GM04503 (cell line): ENCODE measurements around the gene BBOF1.

Experiments
- DNase-seq: peaks from one replicate; pipeline ENCODE4 v3.0.0-alpha.2; 2012; ENCODE audit warnings: low read depth

BBOF1 gene

DNA sequence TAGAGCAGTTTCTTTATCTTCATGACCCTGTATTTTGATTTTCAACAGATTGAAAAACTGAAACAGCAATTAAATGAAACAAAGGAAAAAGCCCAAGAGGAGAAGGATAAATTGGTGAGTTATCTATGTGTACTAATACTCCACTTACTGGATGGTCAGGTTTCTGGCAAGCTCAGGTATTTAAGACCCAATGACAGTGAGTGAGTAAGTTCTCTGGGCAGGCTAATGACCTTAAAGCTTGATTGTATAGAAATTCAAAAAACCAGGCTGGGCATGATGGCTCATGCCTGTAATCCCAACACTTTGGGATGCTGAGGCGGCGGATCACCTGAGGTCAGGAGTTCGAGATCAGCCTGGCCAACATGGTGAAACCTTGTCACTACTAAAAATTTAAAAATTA is 10.0 kb downstream of the BBOF1 start:
- DNase-seq, result no peak

DNA sequence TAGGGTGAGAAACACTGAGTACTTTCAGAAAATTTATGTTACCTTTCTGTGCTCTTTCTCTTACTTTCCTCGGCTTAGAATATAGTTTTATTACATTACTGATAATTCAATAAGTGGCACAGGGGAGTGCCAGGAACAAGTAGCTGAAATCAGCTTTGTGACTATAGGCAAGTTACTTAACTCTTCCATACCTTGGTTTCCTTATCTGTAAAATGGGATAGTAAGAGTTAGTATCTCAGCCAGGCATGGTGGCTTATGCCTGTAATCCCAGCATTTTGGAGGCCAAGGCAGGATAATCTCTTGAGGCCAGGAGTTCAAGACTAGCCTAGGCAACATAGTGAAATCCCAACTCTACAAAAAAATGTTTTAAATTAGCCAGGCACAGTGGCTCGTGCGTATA is 15.4 kb downstream of the BBOF1 start:
- no peak for DNase-seq

DNA sequence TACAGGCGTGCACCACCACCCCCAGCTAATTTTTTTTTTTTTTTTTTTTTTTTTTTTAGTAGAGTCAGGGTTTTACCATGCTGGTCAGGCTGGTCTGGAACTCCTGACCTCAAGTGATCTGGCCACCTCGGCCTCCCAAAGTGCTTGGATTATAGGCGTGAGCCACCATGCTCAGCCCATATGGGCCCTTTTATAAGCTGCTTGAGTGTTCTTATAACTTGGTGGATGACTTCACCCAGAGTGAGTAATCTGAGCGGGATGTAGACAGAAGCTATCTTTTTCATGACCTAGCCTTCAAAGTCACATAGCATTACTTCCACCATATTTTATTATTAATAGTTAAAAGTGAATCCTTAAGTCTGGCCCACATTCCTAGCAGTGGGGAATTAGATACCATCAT is 16.4 kb downstream of the BBOF1 start:
- DNase-seq, result peak; percentile 12

DNA sequence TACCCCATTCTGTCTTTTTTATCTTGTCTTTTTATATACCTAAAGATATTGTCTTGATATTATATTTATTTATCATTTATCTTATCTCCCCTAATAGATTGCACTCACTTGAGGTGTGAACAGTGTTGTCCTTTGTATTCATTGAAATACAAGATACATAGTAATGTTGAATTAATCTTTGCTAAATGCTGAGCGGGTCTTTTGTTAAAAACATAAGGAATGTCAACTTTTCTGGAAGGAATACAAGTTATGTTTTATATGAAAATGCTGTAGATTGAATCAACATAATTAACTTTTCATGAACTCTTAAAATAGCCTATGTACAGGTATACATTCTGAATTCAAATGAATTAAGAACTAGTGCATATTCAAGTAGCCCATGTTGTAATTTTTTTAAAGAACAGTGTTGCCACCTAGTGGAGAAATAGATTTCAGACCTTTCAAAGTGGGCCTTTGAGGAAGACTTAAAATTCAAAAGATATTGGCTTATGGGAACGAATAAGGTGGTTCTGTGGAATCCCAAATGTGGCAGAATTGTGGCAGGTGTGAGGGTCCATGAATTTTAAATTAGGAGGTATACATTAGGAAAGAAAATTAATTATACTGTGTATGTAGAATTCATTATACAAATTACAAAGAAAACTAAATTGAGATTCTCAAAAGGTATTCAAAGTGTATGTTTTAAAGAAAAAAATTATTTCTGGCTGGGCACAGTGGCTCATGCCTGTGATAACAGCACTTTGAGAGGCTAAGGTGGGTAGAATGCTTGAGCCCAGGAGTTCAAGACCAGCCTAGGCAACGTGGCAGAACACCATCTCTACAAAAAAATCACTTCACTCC is 19.1 kb downstream of the BBOF1 start:
- no peak for DNase-seq

DNA sequence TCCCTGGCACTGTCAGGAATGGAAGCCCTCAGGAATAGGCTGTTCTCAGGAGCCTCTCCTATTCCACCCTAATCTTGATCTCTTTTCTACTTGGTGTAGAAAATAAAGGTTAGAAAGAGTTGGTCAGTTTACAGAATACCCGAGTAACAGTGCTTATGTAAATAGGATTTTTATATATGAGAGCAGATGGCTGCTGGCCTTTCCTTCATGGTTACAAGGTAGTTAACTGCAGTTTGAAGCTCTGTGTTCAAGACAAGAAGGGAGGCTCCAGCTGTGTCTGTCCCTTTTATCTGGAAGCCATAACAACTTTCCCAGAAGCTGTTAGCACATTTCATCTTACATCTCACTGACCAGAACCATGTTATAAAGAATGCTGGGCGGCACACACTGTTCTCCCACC is 23.1 kb downstream of the BBOF1 start:
- DNase-seq, result no peak

DNA sequence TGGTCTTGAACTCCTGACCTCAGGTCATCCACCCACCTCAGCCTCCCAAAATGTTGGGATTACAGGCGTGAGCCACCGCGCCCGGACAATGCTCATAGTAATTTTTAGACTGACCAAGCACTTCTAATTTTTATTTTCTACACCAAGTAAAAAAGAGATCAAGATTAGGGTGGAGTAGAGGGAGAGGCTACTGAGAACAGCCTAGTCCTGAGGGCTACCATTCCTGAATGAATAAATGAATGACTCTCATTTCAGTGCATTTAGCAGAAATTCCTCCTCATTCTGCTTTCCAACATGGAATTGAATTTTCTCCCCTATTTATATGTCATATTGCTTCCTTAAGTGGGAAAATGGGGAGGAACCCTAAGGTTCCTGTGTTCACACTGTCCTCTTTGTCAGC is 26.4 kb downstream of the BBOF1 start:
- no peak for DNase-seq

DNA sequence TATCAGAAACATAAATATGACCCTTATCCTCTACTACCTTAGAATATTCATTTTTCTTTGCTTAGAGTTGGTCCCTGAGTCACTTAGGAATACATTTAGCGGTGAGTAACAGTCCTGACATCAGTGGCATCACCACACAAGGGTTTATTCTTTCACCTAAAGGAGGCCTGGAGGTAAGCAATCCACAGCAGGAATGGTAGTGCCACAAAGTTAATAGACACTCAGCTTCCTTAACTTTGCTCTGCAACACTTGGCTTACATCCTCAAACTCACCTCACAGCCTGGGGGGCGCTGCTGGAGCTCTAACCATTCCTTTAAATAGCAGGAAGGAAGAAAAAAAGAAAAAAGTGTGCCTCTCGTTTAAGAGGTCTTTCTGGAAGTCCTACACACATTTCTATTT is 29.1 kb downstream of the BBOF1 start:
- DNase-seq, result no peak

DNA sequence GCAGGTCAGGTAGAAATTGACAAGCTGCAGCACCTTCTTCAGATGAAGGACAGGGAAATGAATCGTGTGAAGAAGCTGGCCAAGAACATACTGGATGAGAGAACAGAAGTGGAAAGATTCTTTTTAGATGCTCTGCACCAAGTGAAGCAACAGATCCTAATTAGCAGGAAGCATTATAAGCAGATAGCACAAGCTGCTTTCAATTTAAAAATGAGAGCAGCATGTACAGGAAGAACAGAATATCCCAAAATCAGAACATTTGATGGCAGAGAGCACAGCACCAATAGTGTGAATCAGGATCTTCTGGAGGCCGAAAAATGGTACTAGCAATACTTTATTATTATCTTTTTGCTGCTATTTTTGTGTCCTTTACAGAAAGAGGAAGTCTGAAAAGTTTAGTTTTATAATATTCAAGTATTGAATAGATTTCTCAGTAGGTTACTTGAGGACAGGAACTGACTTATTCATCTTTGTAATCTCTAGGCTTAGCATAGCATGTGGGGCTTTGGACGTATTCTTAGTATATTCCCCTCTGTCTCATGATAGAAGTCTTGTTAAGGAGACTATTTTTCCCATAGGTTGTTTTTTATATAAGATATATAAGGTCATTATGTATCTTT is 30.8 kb downstream of the BBOF1 start:
- no peak for DNase-seq

DNA sequence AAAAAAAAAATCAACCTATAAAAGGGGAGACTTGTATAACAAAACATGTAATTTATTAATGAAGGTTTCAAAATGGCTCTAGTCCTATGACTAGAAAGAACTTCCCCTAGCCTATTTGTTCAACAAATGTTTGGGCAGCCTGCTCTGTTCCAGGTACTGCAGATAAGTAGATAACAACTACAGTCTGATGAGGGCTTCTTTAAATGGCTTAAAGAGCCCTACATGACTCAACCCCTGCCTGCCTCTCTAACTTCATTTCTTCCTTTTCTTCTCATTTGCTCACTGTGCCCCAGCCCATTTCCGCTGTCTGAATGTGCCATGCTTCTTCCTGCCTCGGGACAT is 43.6 kb downstream of the BBOF1 start:
- no peak for DNase-seq

DNA sequence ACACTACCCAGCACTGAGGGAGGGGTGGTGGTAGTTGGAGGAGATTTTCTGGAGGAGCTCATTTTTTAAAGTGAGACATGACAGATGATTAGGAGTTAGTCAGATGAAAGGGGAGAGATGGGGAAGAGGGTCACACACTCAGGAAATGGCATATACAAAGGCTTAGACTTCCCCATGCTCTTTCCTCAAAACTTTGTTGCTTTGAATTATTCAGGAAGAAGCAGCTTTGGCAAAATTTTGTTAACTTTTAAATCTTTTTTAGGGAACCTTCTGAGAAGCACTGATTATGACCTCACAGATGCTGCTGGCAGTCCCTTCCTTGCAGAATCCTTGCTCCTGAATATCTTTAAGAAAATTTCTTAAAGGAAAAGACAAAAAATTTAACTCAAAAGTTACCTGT is 45.3 kb downstream of the BBOF1 start:
- no peak for DNase-seq

DNA sequence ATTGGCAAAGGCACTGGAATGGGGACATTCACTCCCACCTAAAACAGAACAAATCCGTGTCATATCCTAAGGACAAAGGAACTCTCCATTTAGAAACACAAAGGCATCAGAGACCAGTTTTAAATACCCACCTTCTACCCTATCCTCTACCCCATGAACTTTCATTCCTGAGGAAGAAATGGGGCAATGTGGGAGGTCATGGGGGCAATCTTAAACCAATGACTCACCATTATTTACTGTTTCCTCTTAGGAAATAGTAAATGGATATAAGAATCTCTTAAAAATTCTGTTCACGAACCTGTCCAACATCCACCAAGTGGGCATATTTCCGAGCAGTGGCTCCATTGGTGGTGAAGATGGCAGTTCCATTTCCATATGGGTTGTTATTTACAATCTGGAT is 45.7 kb downstream of the BBOF1 start:
- DNase-seq, result no peak

DNA sequence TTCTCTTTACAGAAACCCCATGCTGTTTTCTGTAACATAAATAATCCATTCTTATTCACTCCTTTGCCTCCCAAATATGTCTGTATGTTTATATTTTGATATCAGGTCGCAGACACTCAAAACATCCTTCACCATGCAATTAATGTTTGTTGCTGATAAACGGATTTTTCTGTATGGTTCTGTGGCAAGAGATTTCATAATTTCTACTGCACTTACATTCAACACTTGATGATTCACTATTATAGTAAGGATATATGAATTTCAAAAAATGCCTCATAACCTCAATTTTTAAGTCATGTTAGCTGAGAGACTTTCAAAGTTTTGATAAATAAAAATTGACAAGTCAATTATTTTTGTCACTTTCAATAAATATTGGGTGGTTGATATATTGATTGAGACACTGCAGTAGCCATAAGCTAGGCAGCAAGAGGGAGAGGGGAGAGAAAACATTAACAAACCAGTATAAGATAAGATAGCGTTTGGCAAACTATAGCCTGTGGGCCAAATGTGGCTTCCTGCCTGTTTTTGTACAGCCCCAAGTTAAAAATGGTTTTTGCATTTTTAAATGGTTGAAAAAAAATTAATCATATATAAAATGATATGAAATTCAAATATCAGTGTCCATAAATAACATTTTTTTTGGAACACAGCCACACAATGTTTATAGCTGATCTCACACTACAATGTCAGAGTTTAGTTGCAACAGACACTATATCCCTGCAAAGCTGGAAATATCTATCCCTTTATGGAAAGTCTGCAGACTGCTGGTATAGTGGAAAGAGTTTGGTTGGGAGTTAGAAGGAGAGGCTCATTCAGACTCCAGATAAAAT is 46.8 kb downstream of the BBOF1 start:
- no peak for DNase-seq

DNA sequence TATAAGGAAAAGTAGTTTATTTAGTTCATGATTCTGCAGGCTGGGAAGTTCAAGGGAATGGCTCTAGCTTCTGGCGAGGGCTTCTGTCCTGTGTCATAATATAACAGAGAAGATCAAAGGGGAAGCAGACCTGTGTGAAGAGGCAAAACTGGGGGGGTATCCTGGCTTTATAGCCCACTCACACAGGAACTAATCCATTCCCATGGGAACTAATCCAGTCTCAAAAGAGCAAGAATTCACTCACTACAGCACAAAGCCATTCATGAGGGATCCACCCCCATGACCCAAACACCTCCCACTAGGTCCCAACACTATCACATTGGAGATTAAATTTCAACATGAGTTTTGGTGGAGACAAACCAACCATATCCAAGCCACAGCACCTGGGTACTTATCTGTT is 58.3 kb downstream of the BBOF1 start:
- DNase-seq, result no peak

DNA sequence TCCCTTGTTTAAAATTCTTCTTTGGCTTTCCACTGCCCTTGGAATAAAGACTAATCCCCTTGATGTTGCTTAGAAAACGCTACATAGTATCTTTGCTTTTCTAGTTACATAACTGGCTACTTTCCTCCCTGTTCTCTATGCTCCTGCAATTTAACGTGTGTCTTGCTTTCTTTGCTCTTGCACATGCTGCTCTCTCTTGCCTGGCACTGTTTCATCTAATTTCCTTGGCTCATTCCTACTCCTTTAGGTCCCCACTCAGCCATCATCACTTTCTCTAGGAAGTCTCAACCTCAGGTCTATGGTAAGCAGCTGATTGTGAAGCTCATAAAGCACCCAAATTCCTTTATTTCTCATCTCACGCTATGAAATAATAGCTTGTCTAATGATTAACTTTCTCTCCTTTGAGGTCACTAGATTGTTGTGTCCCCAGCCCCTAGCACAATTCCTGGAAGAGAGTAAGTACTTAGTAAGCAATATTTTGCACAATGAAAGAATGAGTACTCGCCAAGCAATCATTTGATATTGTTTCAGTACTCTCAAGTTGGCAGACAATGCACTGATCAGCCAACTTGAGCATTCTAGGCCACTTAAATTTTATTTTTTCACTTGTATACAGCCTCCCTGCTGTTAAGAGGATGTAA is 61.8 kb downstream of the BBOF1 start:
- DNase-seq, result no peak

DNA sequence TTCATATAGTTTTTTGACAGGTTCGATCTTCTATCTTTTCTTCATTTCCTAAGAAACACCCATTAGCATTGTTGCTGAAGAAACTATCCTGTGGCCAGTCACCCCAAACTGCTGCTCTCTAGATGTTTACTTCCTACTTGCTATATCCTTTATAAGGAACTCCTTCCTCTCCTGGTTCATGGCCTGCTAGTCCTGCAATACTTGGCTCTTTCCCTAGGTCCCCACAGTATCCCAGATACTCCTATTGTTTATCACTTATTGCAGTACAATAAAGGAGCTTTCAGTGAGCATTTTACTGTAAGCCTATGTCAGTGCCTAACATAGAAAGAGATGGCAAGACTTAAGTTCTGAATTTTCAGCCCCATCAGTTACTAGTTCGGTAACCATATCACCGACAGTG is 62.3 kb downstream of the BBOF1 start:
- no peak for DNase-seq

DNA sequence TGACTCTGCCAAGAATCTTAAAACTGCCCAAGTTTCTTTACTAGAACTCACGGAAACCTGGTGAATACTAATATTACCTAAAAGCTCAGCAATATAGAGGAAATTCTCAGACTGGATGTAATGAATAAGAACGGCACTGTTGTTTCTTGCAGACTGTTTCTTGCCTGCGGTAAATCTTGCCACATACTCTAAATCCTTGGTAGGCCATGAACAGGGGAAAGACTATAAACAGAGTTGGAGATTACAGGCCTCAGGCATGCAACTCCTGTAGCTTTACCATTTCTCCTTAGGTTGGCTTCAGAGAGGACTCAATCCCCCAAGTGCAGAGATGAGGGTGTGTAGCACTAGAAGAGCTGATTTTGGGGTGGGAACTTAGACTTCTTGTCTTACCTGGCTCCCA is 64.0 kb downstream of the BBOF1 start:
- no peak for DNase-seq

DNA sequence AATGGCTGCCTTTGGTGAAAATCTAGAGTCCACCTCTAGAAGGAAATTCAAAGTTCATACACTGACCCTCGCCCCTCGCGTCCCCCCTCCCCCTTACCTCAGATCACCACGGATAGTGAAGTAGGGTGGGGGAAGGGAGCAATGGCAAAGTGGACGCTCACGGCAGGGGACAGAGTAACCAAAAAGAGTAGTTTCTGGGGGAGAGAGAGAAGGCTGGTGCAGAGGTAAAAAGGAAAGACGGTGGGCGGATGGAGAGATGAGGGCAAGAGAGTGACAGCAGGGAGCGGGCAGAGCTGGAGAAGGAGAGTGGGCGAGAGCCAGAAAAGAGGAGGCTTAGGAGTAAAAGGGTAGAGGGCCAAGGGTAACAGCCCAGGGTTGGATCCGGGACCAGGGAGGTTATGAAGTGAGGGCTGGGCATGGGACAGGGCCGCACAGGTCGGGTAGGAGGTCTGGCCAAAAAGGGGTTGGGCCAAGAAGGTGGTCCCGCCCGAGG is 64.7 kb downstream of the BBOF1 start:
- no peak for DNase-seq

DNA sequence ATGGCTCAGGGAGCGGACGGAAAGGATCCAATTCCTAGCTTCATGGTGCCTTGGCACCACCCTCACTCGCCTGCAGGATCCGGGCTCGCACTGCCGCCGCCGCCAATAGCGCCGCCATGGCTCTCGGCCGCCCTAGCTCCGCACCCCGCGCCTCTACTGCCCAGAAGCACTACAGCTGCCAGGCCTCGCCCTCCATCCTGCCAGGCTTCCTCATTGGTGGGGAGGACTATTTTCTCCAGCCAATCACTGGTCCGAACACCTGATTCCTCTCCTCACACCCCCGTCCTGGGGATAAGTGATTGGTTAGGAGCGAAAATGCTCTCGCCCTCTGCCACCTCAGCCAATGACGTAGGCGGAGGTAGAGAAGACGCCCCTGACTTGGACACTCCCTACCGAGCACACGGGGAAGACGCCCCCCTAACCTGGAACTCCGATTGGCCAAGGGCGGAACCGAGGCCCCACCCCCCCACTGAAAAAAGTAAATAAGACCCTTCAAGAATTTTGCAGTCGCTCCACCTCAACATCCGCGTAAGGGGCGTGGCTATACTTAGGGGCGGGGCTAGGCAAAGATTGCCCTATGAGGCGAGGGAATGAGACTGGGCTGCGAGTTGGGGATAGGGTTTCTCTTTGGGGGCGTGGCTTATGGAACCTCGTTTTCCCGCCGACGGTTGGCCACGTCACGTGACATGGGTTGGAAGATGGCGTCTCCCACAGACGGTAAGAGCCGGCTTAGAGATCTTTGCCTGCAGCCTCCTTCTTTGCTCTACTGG is 65.3 kb downstream of the BBOF1 start, which contains the start of the genes ALDH6A1 and LIN52:
TSS of gene ALDH6A1 (minus strand) at position 177 of the 770 bp plus-strand sequence. CDS start at position 118, 59 bp downstream.
TSS of gene LIN52 (plus strand) at position 680 of the 770 bp plus-strand sequence. CDS start at position 699, 19 bp downstream.
- DNase-seq, result peak; percentile 100

DNA sequence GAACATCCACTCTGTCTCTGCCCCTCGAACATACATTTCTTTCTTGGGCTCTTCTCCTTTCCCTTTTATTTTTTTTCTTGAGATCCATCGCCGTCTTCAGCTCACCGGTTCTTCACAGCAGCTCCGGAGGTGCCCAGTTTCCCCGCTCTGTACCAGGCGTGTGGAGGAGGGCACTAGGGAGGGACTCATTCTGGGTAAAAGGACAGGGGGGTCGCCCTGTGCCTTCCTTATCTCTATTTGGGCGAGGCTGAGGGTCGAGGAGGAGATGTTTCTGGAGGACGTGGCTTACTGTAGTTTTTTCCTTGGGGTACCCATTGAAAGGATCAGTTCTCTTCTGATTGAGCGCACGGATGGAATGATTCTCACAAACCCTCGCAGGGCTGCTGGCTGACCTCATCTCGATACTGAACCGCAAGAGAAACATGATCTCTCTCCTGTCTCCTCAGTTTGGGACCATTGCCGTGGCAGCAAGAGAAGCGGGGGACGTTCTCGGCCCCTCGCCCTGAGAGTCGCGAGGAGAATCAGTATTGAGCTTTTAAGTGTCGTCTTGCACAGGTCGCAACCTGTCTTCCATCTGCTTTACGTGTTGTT is 66.0 kb downstream of the BBOF1 start:
- no peak for DNase-seq

DNA sequence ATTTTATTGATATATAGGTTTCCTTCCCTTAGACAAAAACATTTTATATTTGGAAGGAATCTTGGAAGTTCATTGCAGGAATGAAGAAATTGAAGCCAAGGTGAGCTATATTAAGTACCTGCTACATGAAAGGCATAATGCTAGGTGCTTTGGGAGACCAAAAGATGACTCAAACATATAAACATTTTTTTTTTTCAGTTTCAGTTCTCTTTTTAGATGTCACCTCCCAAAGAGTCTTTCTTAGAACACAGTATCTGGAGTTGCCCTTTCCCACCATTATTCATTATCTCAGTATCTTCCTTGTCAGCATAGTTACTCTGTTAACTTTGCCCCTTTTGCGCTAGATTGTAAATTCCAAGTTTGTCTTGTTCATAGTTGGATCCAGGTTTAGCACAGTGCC is 66.7 kb downstream of the BBOF1 start:
- DNase-seq, result no peak
